ENCODE measurements around the gene SUPT5H. TPM values are rescaled to one million over a fixed set of nuclear protein-coding genes. Genes with fewer than 3 reads are reported as not detected.

The SUPT5H gene
- total RNA-seq, 5 donors from 2014 or later (not counting 1 experiment from before 2014, with no cell fraction given) = 180 to 301 (median 194) TPM

DNA sequence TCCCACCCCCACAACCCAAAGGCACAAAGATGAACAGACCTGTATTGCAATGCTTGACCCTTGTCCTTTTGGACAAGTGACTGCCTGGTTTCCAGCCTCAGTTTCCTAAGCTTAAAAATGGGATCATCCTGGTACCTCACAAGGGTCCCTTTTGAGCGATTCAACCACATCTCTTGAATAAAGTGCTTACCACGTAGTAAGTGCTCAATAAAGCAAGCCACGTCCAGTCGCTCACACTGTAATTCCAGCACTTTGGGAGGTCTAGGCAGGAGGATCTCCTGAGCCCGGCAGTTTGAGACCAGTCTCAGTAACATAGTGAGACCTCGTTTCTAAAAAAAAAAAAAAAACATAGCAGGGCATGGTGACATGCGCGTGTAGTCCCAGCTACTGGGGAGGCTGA, 54.5 kb downstream of the SUPT5H start:
- Mint-ChIP-seq H3K4me1 (peaks cover 23 to 35% (median 30%) of the 10 kb centered on the region in 3 donors), H3K9me3 (no peaks in the 10 kb centered on the region), H3K27ac (peak overlapping the region in 1 of 2 donors; percentile 24), H3K4me3 (peak overlapping the region; percentile 25 to 74 (median 34)), H3K36me3 (no peaks in the 10 kb centered on the region), H3K27me3 (peaks cover 45 to 63% of the 10 kb centered on the region in 2 donors)
- no peak for ATAC-seq (replicated peaks in 1 of 4)
- Histone ChIP-seq H3K4me3 (ENCODE audit: control insufficient read depth in 1 of 2, extremely low read depth in 1 of 2, low read length in 1 of 2) (no peak overlapping the region), H3K27me3 (replicated peaks in 1 of 2; ENCODE audit: control insufficient read depth in 2 of 2, extremely low read depth in 1 of 2, insufficient read depth in 2 of 2, low read length in 1 of 2) (peaks cover 7 to 87% of the 10 kb centered on the region in 2 experiments), H3K27ac (ENCODE audit: low read length) (no peak overlapping the region), H3K36me3 (ENCODE audit: control insufficient read depth in 2 of 2, extremely low read depth in 1 of 2, insufficient read depth in 1 of 2, low read length in 1 of 2) (no peaks in the 10 kb centered on the region), H3K4me1 (ENCODE audit: control insufficient read depth in 1 of 2, extremely low read depth in 1 of 2, insufficient read depth in 2 of 2, low read length in 2 of 2) (peaks cover 0 to 30% of the 10 kb centered on the region in 2 experiments), H3K9me3 (no peaks in the 10 kb centered on the region)
- CTCF ChIA-PET = interaction anchor here in 1 of 2 donors (0.5 to 0.6 kb wide), 2 partner anchors 25 to 968 kb away, joined by 3 to 4 read pairs; no protein-coding TSS in a partner anchor
- POLR2A ChIA-PET = no interaction called here
- DNase-seq = no peak
- WGBS (ENCODE audit: insufficient coverage) = 83% methylated on average over 2 of the region's 8 CpGs

DNA sequence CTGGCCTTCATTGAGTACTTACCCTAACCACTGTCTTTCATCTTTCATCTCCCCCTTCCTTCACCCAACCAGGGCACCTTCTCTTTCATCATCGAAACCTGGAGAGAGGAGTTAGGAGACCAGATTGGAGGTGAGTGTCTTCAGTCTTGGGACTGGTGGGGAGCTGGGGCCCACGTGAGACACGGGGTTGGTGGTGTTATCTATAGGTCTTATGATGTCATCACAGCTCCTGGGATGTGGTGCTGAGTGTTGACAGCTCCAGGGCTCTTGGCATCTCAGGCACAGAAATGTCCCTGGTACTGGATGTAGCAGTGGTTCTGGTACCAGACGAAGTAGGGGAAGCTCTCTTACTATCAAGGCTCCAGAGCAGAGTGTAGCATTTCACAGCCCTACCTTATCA, 55.2 kb downstream of the SUPT5H start:
- ATAC-seq (replicated peaks in 1 of 4) (no peak), DNase-seq (no peak)
- Histone ChIP-seq H3K4me3 (ENCODE audit: control insufficient read depth in 1 of 2, extremely low read depth in 1 of 2, low read length in 1 of 2) (no peak overlapping the region), H3K9me3 (no peaks in the 10 kb centered on the region), H3K27ac (ENCODE audit: low read length) (no peak overlapping the region), H3K36me3 (ENCODE audit: control insufficient read depth in 2 of 2, extremely low read depth in 1 of 2, insufficient read depth in 1 of 2, low read length in 1 of 2) (no peaks in the 10 kb centered on the region), H3K27me3 (replicated peaks in 1 of 2; ENCODE audit: control insufficient read depth in 2 of 2, extremely low read depth in 1 of 2, insufficient read depth in 2 of 2, low read length in 1 of 2) (peaks cover 7 to 93% of the 10 kb centered on the region in 2 experiments), H3K4me1 (ENCODE audit: control insufficient read depth in 1 of 2, extremely low read depth in 1 of 2, insufficient read depth in 2 of 2, low read length in 2 of 2) (peaks cover 0 to 30% of the 10 kb centered on the region in 2 experiments)
- Mint-ChIP-seq H3K27me3 (peaks cover 46 to 67% of the 10 kb centered on the region in 2 donors), H3K36me3 (no peaks in the 10 kb centered on the region), H3K9me3 (no peaks in the 10 kb centered on the region), H3K4me1 (peaks cover 23 to 36% (median 30%) of the 10 kb centered on the region in 3 donors), H3K27ac (no peak overlapping the region), H3K4me3 (peak overlapping the region in 1 of 3 donors; percentile 25)
- ChIA-PET CTCF (interaction anchor here (0.6 kb wide), 3 partner anchors 25 to 41 kb away, joined by 3 to 4 read pairs (median 4); no protein-coding TSS in a partner anchor), POLR2A (interaction anchor here in 1 of 2 donors (0.5 to 0.6 kb wide), 2 partner anchors 10 to 940 kb away, joined by 4 read pairs; no protein-coding TSS in a partner anchor)
- WGBS (ENCODE audit: insufficient coverage) = 24% methylated on average over 2 of the region's 4 CpGs

DNA sequence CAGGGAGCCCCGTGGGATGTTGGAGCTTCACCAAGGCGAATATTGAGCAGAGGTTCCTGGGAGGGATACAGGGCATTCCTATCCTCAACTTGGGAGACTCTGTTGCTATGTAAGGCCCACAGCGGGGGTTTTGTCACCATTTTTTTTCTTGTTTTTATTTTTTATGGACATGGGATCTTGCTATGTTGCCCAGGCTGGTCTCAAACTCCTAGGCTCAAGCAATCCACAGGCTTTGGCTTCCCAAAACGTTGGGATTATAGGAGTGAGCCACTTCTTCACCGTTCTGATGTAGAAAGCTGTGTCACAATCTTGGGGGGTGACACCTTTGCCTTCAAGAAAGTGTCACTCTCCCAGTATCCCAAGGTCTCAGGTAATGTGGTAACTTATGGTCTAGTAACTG, 56.0 kb downstream of the SUPT5H start:
- peaks cover 0 to 32% of the 10 kb centered on the region in 2 experiments for H3K4me1 ChIP-seq (ENCODE audit: control insufficient read depth in 1 of 2, extremely low read depth in 1 of 2, insufficient read depth in 2 of 2, low read length in 2 of 2)
- no peaks in the 10 kb centered on the region for H3K9me3 Mint-ChIP-seq
- no peaks in the 10 kb centered on the region for H3K9me3 ChIP-seq
- no peak overlapping the region for H3K27ac Mint-ChIP-seq
- H3K27me3 ChIP-seq (replicated peaks in 1 of 2; ENCODE audit: control insufficient read depth in 2 of 2, extremely low read depth in 1 of 2, insufficient read depth in 2 of 2, low read length in 1 of 2) = peaks cover 7 to 95% of the 10 kb centered on the region in 2 experiments
- peaks cover 23 to 39% (median 34%) of the 10 kb centered on the region in 3 donors for H3K4me1 Mint-ChIP-seq
- 100% methylated on average over 1 of the region's 5 CpGs for whole genome bisulfite sequencing (ENCODE audit: insufficient coverage)
- no peak overlapping the region for H3K4me3 ChIP-seq (ENCODE audit: control insufficient read depth in 1 of 2, extremely low read depth in 1 of 2, low read length in 1 of 2)
- H3K27ac ChIP-seq (ENCODE audit: low read length) = no peak overlapping the region
- no peak overlapping the region for H3K4me3 Mint-ChIP-seq
- ChIA-PET CTCF (no interaction called here), POLR2A (no interaction called here)
- ATAC-seq (replicated peaks in 1 of 4) (no peak), DNase-seq (no peak)
- H3K36me3 Mint-ChIP-seq = no peaks in the 10 kb centered on the region
- H3K27me3 Mint-ChIP-seq = peaks cover 51 to 68% of the 10 kb centered on the region in 2 donors
- H3K36me3 ChIP-seq (ENCODE audit: control insufficient read depth in 2 of 2, extremely low read depth in 1 of 2, insufficient read depth in 1 of 2, low read length in 1 of 2) = no peaks in the 10 kb centered on the region

DNA sequence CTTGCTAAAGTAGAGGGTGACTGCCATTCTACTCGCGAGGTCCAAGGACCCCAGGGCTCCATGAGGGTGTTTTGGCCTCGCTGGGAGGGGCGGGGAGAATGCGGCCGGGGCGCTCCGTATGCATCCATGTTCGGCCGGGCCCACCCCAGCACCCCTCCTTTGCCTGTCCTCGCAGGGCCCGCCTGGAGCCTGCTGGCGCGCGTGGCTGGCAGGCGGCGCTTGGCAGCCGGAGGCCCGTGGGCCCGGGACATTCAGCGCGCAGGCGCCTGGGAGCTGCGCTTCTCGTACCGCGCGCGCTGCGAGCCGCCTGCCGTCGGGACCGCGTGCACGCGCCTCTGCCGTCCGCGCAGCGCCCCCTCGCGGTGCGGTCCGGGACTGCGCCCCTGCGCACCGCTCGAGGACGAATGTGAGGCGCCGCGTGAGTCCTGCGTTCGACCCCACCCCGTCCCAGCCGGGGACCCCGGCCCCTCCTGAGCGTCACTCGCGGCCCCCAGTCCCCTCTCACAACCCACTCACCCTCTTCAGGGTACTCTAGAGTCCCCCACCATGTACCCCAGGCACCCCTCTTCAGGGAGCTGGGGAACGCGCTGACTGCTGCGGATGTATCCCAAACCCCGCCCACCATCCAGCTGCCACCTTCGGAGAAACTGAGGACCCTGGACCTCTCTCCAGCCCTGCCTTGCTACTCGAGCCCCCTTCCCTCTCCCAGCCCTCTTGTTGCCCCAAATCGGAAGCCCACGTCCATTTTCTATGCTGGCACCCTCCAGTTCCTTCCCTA, 57.4 kb downstream of the SUPT5H start:
- POLR2A ChIA-PET = no interaction called here
- H3K4me3 ChIP-seq (ENCODE audit: control insufficient read depth in 1 of 2, extremely low read depth in 1 of 2, low read length in 1 of 2) = no peak overlapping the region
- H3K27me3 ChIP-seq (replicated peaks in 1 of 2; ENCODE audit: control insufficient read depth in 2 of 2, extremely low read depth in 1 of 2, insufficient read depth in 2 of 2, low read length in 1 of 2) = peaks cover 7 to 91% of the 10 kb centered on the region in 2 experiments
- peaks cover 0 to 41% of the 10 kb centered on the region in 2 experiments for H3K4me1 ChIP-seq (ENCODE audit: control insufficient read depth in 1 of 2, extremely low read depth in 1 of 2, insufficient read depth in 2 of 2, low read length in 2 of 2)
- H3K4me1 Mint-ChIP-seq = peaks cover 30 to 47% (median 43%) of the 10 kb centered on the region in 3 donors
- WGBS (ENCODE audit: insufficient coverage) = 17% methylated on average over 65 of the region's 69 CpGs
- no peaks in the 10 kb centered on the region for H3K36me3 Mint-ChIP-seq
- H3K9me3 ChIP-seq = no peaks in the 10 kb centered on the region
- no peak overlapping the region for H3K27ac Mint-ChIP-seq
- CTCF ChIA-PET = interaction anchor here (0.5 to 0.7 kb wide), 3 partner anchors 22 to 289 kb away, joined by 3 to 6 read pairs (median 4); partner anchors contain the start of gene TIMM50 (in 1 of the 2)
- H3K27ac ChIP-seq (ENCODE audit: low read length) = no peak overlapping the region
- peak overlapping the region in 1 of 3 donors; percentile 36 for H3K4me3 Mint-ChIP-seq
- no peaks in the 10 kb centered on the region for H3K9me3 Mint-ChIP-seq
- H3K27me3 Mint-ChIP-seq = peaks cover 55 to 72% of the 10 kb centered on the region in 2 donors
- no peaks in the 10 kb centered on the region for H3K36me3 ChIP-seq (ENCODE audit: control insufficient read depth in 2 of 2, extremely low read depth in 1 of 2, insufficient read depth in 1 of 2, low read length in 1 of 2)
- DNase-seq (peak; percentile 53 to 90 (median 72)), ATAC-seq (replicated peaks in 1 of 4) (peak; percentile 60 to 77 (median 66))

DNA sequence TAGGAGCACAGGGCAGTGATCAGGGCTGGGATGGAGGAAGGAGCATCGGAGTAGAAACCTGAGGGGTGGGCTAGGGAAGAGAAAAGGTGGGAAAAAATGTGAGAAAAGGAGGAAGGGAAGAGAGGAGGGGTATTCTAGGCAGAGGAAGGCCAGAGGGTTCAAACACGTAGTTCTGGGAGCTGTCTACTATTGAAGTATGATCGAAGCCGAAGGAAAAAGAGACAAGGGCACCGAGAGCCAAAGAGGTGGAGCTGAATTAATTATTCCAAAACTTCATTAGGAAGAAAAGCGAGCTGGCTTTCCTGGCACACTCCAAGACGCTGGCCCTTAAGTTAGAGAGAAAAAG, 61.2 kb downstream of the SUPT5H start:
- Mint-ChIP-seq H3K9me3 (no peaks in the 10 kb centered on the region), H3K27ac (no peak overlapping the region), H3K4me1 (peaks cover 17 to 36% (median 26%) of the 10 kb centered on the region in 3 donors), H3K27me3 (peaks cover 44 to 60% of the 10 kb centered on the region in 2 donors), H3K36me3 (no peaks in the 10 kb centered on the region), H3K4me3 (peak overlapping the region; percentile 49 to 82 (median 65))
- no peak for DNase-seq
- H3K27me3 ChIP-seq (replicated peaks in 1 of 2; ENCODE audit: control insufficient read depth in 2 of 2, extremely low read depth in 1 of 2, insufficient read depth in 2 of 2, low read length in 1 of 2) = peaks cover 3 to 72% of the 10 kb centered on the region in 2 experiments
- H3K4me3 ChIP-seq (ENCODE audit: control insufficient read depth in 1 of 2, extremely low read depth in 1 of 2, low read length in 1 of 2) = peak overlapping the region in 1 of 2 donors; percentile 49
- no peak for ATAC-seq (replicated peaks in 1 of 4)
- H3K4me1 ChIP-seq (ENCODE audit: control insufficient read depth in 1 of 2, extremely low read depth in 1 of 2, insufficient read depth in 2 of 2, low read length in 2 of 2) = peaks cover 0 to 26% of the 10 kb centered on the region in 2 experiments
- POLR2A ChIA-PET = no interaction called here
- WGBS (ENCODE audit: insufficient coverage) = 67% methylated on average over 3 of the region's 7 CpGs
- CTCF ChIA-PET = interaction anchor here in 1 of 2 donors (1.0 kb wide), 1 partner anchor 8 kb away, joined by 3 read pairs; the partner anchor contains the start of gene DLL3
- H3K36me3 ChIP-seq (ENCODE audit: control insufficient read depth in 2 of 2, extremely low read depth in 1 of 2, insufficient read depth in 1 of 2, low read length in 1 of 2) = no peaks in the 10 kb centered on the region
- no peaks in the 10 kb centered on the region for H3K9me3 ChIP-seq
- no peak overlapping the region for H3K27ac ChIP-seq (ENCODE audit: low read length)

DNA sequence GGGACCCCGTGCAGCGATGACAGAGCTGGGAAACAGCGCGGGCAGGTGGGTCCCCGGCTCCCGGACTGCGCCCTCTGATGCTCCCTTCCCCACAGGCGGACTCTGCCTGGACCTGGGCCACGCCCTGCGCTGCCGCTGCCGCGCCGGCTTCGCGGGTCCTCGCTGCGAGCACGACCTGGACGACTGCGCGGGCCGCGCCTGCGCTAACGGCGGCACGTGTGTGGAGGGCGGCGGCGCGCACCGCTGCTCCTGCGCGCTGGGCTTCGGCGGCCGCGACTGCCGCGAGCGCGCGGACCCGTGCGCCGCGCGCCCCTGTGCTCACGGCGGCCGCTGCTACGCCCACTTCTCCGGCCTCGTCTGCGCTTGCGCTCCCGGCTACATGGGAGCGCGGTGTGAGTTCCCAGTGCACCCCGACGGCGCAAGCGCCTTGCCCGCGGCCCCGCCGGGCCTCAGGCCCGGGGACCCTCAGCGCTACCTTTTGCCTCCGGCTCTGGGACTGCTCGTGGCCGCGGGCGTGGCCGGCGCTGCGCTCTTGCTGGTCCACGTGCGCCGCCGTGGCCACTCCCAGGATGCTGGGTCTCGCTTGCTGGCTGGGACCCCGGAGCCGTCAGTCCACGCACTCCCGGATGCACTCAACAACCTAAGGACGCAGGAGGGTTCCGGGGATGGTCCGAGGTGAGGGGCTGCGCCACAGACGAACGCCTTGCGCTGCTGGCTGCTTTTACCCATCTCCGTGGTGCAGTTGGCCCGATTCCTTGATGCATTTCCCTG, 61.7 kb downstream of the SUPT5H start:
- Mint-ChIP-seq H3K27me3 (peaks cover 46 to 60% of the 10 kb centered on the region in 2 donors), H3K4me1 (peaks cover 17 to 36% (median 26%) of the 10 kb centered on the region in 3 donors), H3K36me3 (no peaks in the 10 kb centered on the region), H3K27ac (no peak overlapping the region), H3K9me3 (no peaks in the 10 kb centered on the region), H3K4me3 (peak overlapping the region; percentile 67 to 82 (median 78))
- CTCF ChIA-PET = interaction anchor here in 1 of 2 donors (1.0 kb wide), 1 partner anchor 9 kb away, joined by 3 read pairs; the partner anchor contains the start of gene DLL3
- Histone ChIP-seq H3K4me1 (ENCODE audit: control insufficient read depth in 1 of 2, extremely low read depth in 1 of 2, insufficient read depth in 2 of 2, low read length in 2 of 2) (peaks cover 0 to 26% of the 10 kb centered on the region in 2 experiments), H3K4me3 (ENCODE audit: control insufficient read depth in 1 of 2, extremely low read depth in 1 of 2, low read length in 1 of 2) (peak overlapping the region; percentile 34 to 49), H3K9me3 (no peaks in the 10 kb centered on the region), H3K36me3 (ENCODE audit: control insufficient read depth in 2 of 2, extremely low read depth in 1 of 2, insufficient read depth in 1 of 2, low read length in 1 of 2) (no peaks in the 10 kb centered on the region), H3K27ac (ENCODE audit: low read length) (no peak overlapping the region), H3K27me3 (replicated peaks in 1 of 2; ENCODE audit: control insufficient read depth in 2 of 2, extremely low read depth in 1 of 2, insufficient read depth in 2 of 2, low read length in 1 of 2) (peaks cover 3 to 72% of the 10 kb centered on the region in 2 experiments)
- POLR2A ChIA-PET = no interaction called here
- ATAC-seq (replicated peaks in 1 of 4) (peak; percentile 66 to 69 (median 68)), DNase-seq (peak in 22 of 35 experiments; percentile 13 to 73 (median 30))
- WGBS (ENCODE audit: insufficient coverage) = 7% methylated on average over 94 of the region's 96 CpGs
